Transverse colon (tissue), 4 donors: ENCODE results near the gene PPM1N. TPM values are rescaled to one million over a fixed set of nuclear protein-coding genes. Genes with fewer than 3 reads are reported as not detected.

Experiments used
- DNase-seq: peaks from one replicate; pipeline ENCODE4 v3.0.0-alpha.2; 2019
- H3K27ac ChIP-seq, 4 donors: fragments of 200-600 bp; sonication (generic); 2 replicates each; pipeline ENCODE4 v1.5.1; 2016 to 2018; ENCODE audit warnings: inconsistent platforms in 4 of 4
- H3K27me3 ChIP-seq: fragments of 200-600 bp; sonication (generic); 2 replicates; pipeline ENCODE4 v1.5.1; 2017; ENCODE audit warnings: inconsistent platforms
- H3K36me3 ChIP-seq, 4 donors: fragments of 200-600 bp; sonication (generic); 2 replicates each; pipeline ENCODE4 v1.5.1; 2017 to 2019; ENCODE audit warnings: inconsistent platforms in 4 of 4
- H3K4me1 ChIP-seq, 4 donors: fragments of 200-600 bp; sonication (generic); 2 replicates each; pipeline ENCODE4 v1.5.1; 2017 to 2020; ENCODE audit warnings: inconsistent platforms in 4 of 4
- H3K4me3 ChIP-seq, 4 donors: fragments of 200-600 bp; sonication (generic); 1 replicate in 1 of 4; 2 replicates in 3 of 4; pipeline versions ENCODE4 v1.5.1 to v1.6.1; 2017 to 2019; ENCODE audit warnings: inconsistent platforms in 4 of 4
- H3K9me3 ChIP-seq, 2 donors: fragments of 200-600 bp; sonication (generic); 2 replicates each; pipeline ENCODE4 v1.5.1; 2017 to 2019; ENCODE audit warnings: inconsistent platforms in 2 of 2
- CTCF ChIP-seq, 5 experiments: fragments of 200-600 bp in 3 of 5; fragments of 450-650 bp in 2 of 5; sonication (generic) in 3 of 5; IDR thresholded peaks; 1 replicate in 2 of 5; 2 replicates in 3 of 5; pipeline ENCODE4 v1.5.1; 2016 to 2017; ENCODE audit warnings: antibody characterized with exemption in 5 of 5, inconsistent platforms in 3 of 5, mild to moderate bottlenecking in 2 of 5, moderate library complexity in 1 of 5
- EP300 ChIP-seq: sonication (generic); formaldehyde crosslinking; IDR thresholded peaks from one replicate; pipeline ENCODE4 v1.6.1; 2017; ENCODE audit warnings: antibody characterized with exemption, low read depth
- POLR2A ChIP-seq: fragments of 450-650 bp; IDR thresholded peaks from one replicate; pipeline ENCODE4 v1.6.1; 2016; ENCODE audit warnings: antibody characterized with exemption, mild to moderate bottlenecking, moderate library complexity
- POLR2AphosphoS5 ChIP-seq, 3 donors: sonication (generic); formaldehyde crosslinking; IDR thresholded peaks; one replicate each; pipeline ENCODE4 v1.6.1; 2016; ENCODE audit warnings: antibody characterized with exemption in 3 of 3
- WGBS, 2 donors: methylation state at CpG; one replicate each; pipeline ENCODE4 v1.1.5; 2018; ENCODE audit warnings: low coverage in 1 of 2; 5-methylcytosine and 5-hydroxymethylcytosine counted together
- in situ Hi-C, 4 donors: fragments of 200-750 bp; cut with MboI; loops; one replicate each; pipeline versions ENCODE4 v1.15.0 to v1.15.1; 2017; ENCODE audit warnings: low sequenced_read_pairs in 3 of 4, low pct_ligation_motif_present in 1 of 4, low pct_unique_long_range_greater_than_20kb in 1 of 4
- intact Hi-C: fragments of 100-400 bp; cut with DNase I; formaldehyde crosslinking; loops from one replicate; pipeline ENCODE4 v1.15.1; 2023; ENCODE audit warnings: low total_unique reads
- total RNA-seq, 4 donors: library from RNA; depleted of rRNA; stranded (reverse); fragments of >200 nt; gene quantifications; one replicate each; pipeline ENCODE4 v1.1.0, GENCODE V29; 2016

Gene PPM1N
- total RNA-seq, 4 donors from 2014 or later, result 1.00 to 4.3 (median 1.4) TPM; not detected in 1

GRCh38 chr19:45483033-45483432 lies 15.2 kb upstream of the PPM1N start:
- H3K27ac ChIP-seq, result no peak overlapping the region
- H3K36me3 ChIP-seq, result no peaks in the 10 kb centered on the region
- H3K9me3 ChIP-seq, result no peaks in the 10 kb centered on the region
- in situ Hi-C loops (no loop called here), intact Hi-C loops (no loop called here)
- WGBS, 2 donors, result 78 to 85% methylated on average over 5 of the region's 5 CpGs
- TF ChIP-seq POLR2AphosphoS5 (IDR thresholded peaks at IDR 0.05) (no peak), EP300 (no peak), CTCF (IDR thresholded peaks at IDR 0.05) (no peak)
- DNase-seq, result no peak
- peaks cover 4% of the 10 kb centered on the region for H3K27me3 ChIP-seq
- H3K4me1 ChIP-seq, result peaks cover 2 to 14% (median 5%) of the 10 kb centered on the region in 4 donors
- no peak overlapping the region for H3K4me3 ChIP-seq

- 62 to 65% methylated on average over 2 to 13 of the region's 13 CpGs for WGBS, 2 donors
- Histone ChIP-seq H3K9me3 (no peaks in the 10 kb centered on the region), H3K27me3 (peaks cover 4% of the 10 kb centered on the region), H3K4me1 (peaks cover 0 to 7% (median 3%) of the 10 kb centered on the region in 4 donors), H3K36me3 (no peaks in the 10 kb centered on the region), H3K27ac (no peak overlapping the region), H3K4me3 (no peak overlapping the region)
- no peak for DNase-seq
- intact Hi-C loops (no loop called here), in situ Hi-C loops (no loop called here)
- TF ChIP-seq CTCF (IDR thresholded peaks at IDR 0.05) (no peak), POLR2AphosphoS5 (IDR thresholded peaks at IDR 0.05) (no peak), POLR2A (no peak), EP300 (no peak)
Observed at GRCh38 chr19:45484273-45484945, 13.8 kb upstream of the PPM1N start.

DNA sequence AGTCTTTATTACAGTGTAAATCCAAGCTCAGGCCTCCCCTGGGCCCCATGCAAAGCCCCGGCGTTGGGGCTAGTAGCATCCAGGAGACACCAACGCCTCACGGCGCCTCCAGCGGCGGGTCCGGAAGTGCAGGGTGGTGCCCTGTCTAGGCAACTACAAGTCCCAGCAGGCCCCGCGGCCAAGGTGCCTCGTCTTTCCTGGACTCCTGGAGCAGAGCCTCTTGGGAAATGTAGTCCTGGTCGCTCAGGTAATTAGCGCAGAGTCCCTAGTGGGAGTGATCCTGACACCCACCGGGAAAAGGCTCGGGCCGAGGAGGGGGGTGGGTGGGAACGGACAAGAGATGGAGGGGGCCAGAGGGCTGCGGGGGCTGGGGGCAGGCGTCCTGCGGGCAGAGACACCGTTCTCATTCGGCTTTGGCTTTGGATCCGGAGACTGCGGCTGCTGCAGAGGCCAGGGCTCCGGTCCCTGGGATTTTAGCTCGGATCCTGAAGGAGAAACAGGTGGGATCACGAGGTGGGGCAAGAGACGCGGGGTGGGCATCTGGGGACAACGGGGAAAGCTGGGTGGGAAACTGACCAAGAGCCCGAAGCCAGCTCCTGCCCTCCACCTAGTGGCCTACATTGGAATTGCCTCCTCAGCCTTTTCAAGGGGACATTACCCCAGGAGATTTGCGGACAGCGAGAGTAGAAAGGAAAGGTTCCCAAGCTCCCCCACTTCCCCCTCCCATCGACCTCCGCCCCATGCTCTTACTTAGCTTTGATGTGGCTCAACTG lies 12.8 kb upstream of the PPM1N start:
- intact Hi-C loops, result no loop called here
- in situ Hi-C loops, result no loop called here
- peaks cover 4% of the 10 kb centered on the region for H3K27me3 ChIP-seq
- H3K4me3 ChIP-seq, result peak overlapping the region; percentile 56 to 89 (median 59)
- TF ChIP-seq POLR2A, result no peak
- peak; percentile 76 to 93 (median 84) for TF ChIP-seq CTCF (IDR thresholded peaks at IDR 0.05)
- H3K9me3 ChIP-seq, result no peaks in the 10 kb centered on the region
- H3K4me1 ChIP-seq, result peaks cover 0 to 7% (median 3%) of the 10 kb centered on the region in 4 donors
- H3K36me3 ChIP-seq, result no peaks in the 10 kb centered on the region
- 0 to 1% methylated on average over 2 to 35 of the region's 35 CpGs for WGBS, 2 donors
- DNase-seq, result peak; percentile 99
- H3K27ac ChIP-seq, result peak overlapping the region; percentile 75 to 87 (median 84)

DNA sequence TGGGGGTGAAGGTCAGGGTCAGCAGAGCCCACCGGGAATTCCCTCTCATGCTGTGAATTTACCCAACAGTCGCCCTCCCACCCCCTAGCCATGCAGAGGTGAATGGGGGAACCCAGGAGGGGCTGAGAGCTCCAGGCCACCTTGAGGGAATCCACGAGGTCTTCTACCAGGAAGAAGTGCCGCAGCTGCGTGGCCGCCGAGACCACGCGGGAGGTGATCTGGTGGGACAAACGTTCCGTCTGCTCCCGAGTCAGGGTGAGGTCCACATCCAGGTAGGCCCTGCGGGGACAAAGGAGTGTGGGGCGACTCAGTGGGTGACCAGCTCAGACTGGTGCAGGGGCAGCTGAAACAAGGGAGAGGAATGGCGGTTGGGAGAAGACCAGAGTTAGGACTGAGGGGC lies 9.5 kb upstream of the PPM1N start:
- DNase-seq, result no peak
- H3K36me3 ChIP-seq, result no peaks in the 10 kb centered on the region
- 83 to 84% methylated on average over 2 to 15 of the region's 15 CpGs for WGBS, 2 donors
- H3K4me3 ChIP-seq, result no peak overlapping the region
- in situ Hi-C loops, result no loop called here
- no peak overlapping the region for H3K27ac ChIP-seq
- H3K4me1 ChIP-seq, result peaks cover 0 to 24% (median 8%) of the 10 kb centered on the region in 4 donors
- H3K9me3 ChIP-seq, result no peaks in the 10 kb centered on the region
- intact Hi-C loops, result no loop called here
- no peaks in the 10 kb centered on the region for H3K27me3 ChIP-seq
- TF ChIP-seq EP300 (no peak), CTCF (IDR thresholded peaks at IDR 0.05) (no peak), POLR2AphosphoS5 (IDR thresholded peaks at IDR 0.05) (no peak), POLR2A (no peak)
